H1 (cell line): ENCODE measurements around the gene ANKRD13B. TPM values are rescaled to one million over a fixed set of nuclear protein-coding genes. Genes with fewer than 3 reads are reported as not detected.

Experiments used
- CTCF ChIA-PET: fragments of 300-600 bp; sonication (Branson Sonifier 250); formaldehyde crosslinking; loops from one replicate; lab custom pipeline; 2021; ENCODE audit not compliant: partially characterized antibody; lab: Charles Lee
- POLR2A ChIA-PET: fragments of 300-600 bp; sonication (Branson Sonifier 250); formaldehyde crosslinking; loops from one replicate; lab custom pipeline; 2021; ENCODE audit warnings: inconsistent platforms; ENCODE audit not compliant: partially characterized antibody; lab: Charles Lee
- DNase-seq, 2 experiments: peaks; one replicate each; pipeline versions ENCODE4 v3.0.0 to v3.0.0-alpha.2; 2010 to 2022; ENCODE audit warnings: low spot score in 2 of 2, low read depth in 1 of 2, mixed read lengths in 1 of 2
- FAIRE-seq: peaks from 2 replicates; lab custom pipeline; 2011; peaks lifted over from hg19 to GRCh38; lab: Jason Lieb, UNC
- H2AFZ ChIP-seq: 2 replicates; pipeline ENCODE4 v1.8.1; 2012; ENCODE audit warnings: low read length, inconsistent platforms
- H2AK5ac ChIP-seq: 2 replicates; pipeline ENCODE4 v1.6.1; 2013; ENCODE audit warnings: low read depth, low read length
- H2BK120ac ChIP-seq: replicated peaks from 2 replicates; pipeline ENCODE3; 2013; ENCODE audit warnings: low read depth, low read length, inconsistent platforms
- H2BK12ac ChIP-seq: 2 replicates; pipeline ENCODE4 v1.6.1; 2013; ENCODE audit warnings: low read depth, low read length
- H2BK15ac ChIP-seq: 2 replicates; pipeline ENCODE4 v1.6.1; 2013; ENCODE audit warnings: low read length
- H2BK20ac ChIP-seq: 2 replicates; pipeline ENCODE4 v1.6.1; 2013; ENCODE audit warnings: low read length
- H2BK5ac ChIP-seq: 2 replicates; pipeline ENCODE4 v1.6.1; 2013; ENCODE audit warnings: low read depth, low read length
- H3K14ac ChIP-seq: 2 replicates; pipeline ENCODE4 v1.6.1; 2013; ENCODE audit warnings: inconsistent platforms; ENCODE audit not compliant: insufficient read length
- H3K18ac ChIP-seq: 2 replicates; pipeline ENCODE4 v1.6.1; 2013; ENCODE audit warnings: low read length; ENCODE audit errors: extremely low read depth
- H3K23ac ChIP-seq: 2 replicates; pipeline ENCODE4 v1.6.1; 2013; ENCODE audit warnings: inconsistent platforms; ENCODE audit not compliant: insufficient read length
- H3K23me2 ChIP-seq: 2 replicates; pipeline ENCODE4 v1.6.1; 2013; ENCODE audit warnings: low read depth, low read length
- H3K27ac ChIP-seq: 2 replicates; pipeline ENCODE4 v1.6.1; 2011; ENCODE audit warnings: low read depth, low read length, inconsistent platforms
- H3K27me3 ChIP-seq, 4 experiments: replicated peaks in 1 of 4; 1 replicate in 1 of 4; 2 replicates in 3 of 4; pipeline versions ENCODE4 v1.6.1 to v1.8.1; 2011 to 2013; ENCODE audit warnings: low read length in 3 of 4, mild to moderate bottlenecking in 3 of 4, inconsistent platforms in 2 of 4, mixed read lengths in 2 of 4, moderate library complexity in 1 of 4; ENCODE audit not compliant: control insufficient read depth in 3 of 4, insufficient read depth in 3 of 4; ENCODE audit errors: extremely low read depth in 1 of 4
- H3K36me3 ChIP-seq, 4 experiments: 2 replicates each; pipeline versions ENCODE4 v1.6.1 to v1.8.1; 2011 to 2013; ENCODE audit warnings: mild to moderate bottlenecking in 4 of 4, low read length in 3 of 4, moderate library complexity in 2 of 4, control low read depth in 1 of 4, inconsistent platforms in 1 of 4; ENCODE audit not compliant: insufficient read depth in 4 of 4, control insufficient read depth in 2 of 4
- H3K4ac ChIP-seq: replicated peaks from 2 replicates; pipeline ENCODE3; 2013; ENCODE audit warnings: low read length, low read depth, mixed read lengths, inconsistent platforms; ENCODE audit not compliant: insufficient read length
- H3K4me1 ChIP-seq, 4 experiments: replicated peaks in 1 of 4; 1 replicate in 1 of 4; 2 replicates in 3 of 4; pipeline versions ENCODE4 v1.6.1 to v1.8.1; 2011 to 2013; ENCODE audit warnings: low read length in 3 of 4, inconsistent platforms in 2 of 4, mixed read lengths in 1 of 4; ENCODE audit not compliant: insufficient read depth in 4 of 4, control insufficient read depth in 3 of 4
- H3K4me2 ChIP-seq, 2 experiments: 2 replicates each; pipeline versions ENCODE4 v1.6.1 to v1.8.1; 2011 to 2013; ENCODE audit warnings: low read depth in 2 of 2, low read length in 2 of 2, control low read depth in 1 of 2, inconsistent platforms in 1 of 2, mild to moderate bottlenecking in 1 of 2; ENCODE audit not compliant: insufficient read depth in 1 of 2
- H3K4me3 ChIP-seq, 4 experiments: fragments of 200-600, 300-600 bp in 1 of 4; sonication (generic), shearing (Covaris generic), sonication (Bioruptor Twin) in 1 of 4; 2 replicates each; pipeline versions ENCODE4 v1.5.1 to v1.8.1; 2011 to 2016; ENCODE audit warnings: low read length in 4 of 4, low read depth in 3 of 4, control low read depth in 2 of 4, inconsistent platforms in 2 of 4, mild to moderate bottlenecking in 2 of 4, mixed read lengths in 1 of 4, moderate library complexity in 1 of 4; ENCODE audit not compliant: insufficient read depth in 2 of 4; ENCODE audit errors: extremely low read depth in 1 of 4
- H3K56ac ChIP-seq: replicated peaks from 2 replicates; pipeline ENCODE3; 2013; ENCODE audit warnings: low read depth, mild to moderate bottlenecking, mixed read lengths, low read length, inconsistent platforms; ENCODE audit not compliant: insufficient read length
- H3K79me1 ChIP-seq: 2 replicates; pipeline ENCODE4 v1.6.1; 2013; ENCODE audit warnings: low read depth, low read length, control low read depth
- H3K79me2 ChIP-seq, 2 experiments: 2 replicates each; pipeline versions ENCODE4 v1.6.1 to v1.8.1; 2012 to 2013; ENCODE audit warnings: low read length in 2 of 2, mild to moderate bottlenecking in 2 of 2, inconsistent platforms in 1 of 2; ENCODE audit not compliant: insufficient read depth in 2 of 2, control insufficient read depth in 1 of 2
- H3K9ac ChIP-seq, 4 experiments: replicated peaks in 1 of 4; 1 replicate in 1 of 4; 2 replicates in 3 of 4; pipeline versions ENCODE4 v1.6.1 to v1.8.1; 2011 to 2013; ENCODE audit warnings: low read depth in 3 of 4, low read length in 3 of 4, control low read depth in 2 of 4, mild to moderate bottlenecking in 2 of 4, moderate library complexity in 2 of 4, inconsistent platforms in 1 of 4; ENCODE audit errors: extremely low read depth in 1 of 4
- H3K9me3 ChIP-seq, 2 experiments: 2 replicates each; pipeline versions ENCODE4 v1.6.1 to v1.8.1; 2012 to 2013; ENCODE audit warnings: mild to moderate bottlenecking in 2 of 2, moderate library complexity in 2 of 2, control low read depth in 1 of 2, inconsistent platforms in 1 of 2, low read depth in 1 of 2, low read length in 1 of 2, mixed read lengths in 1 of 2; ENCODE audit not compliant: insufficient read depth in 2 of 2
- H4K20me1 ChIP-seq, 2 experiments: replicated peaks in 1 of 2; 2 replicates each; pipeline versions ENCODE3 to v1.8.1; 2011 to 2013; ENCODE audit warnings: inconsistent platforms in 2 of 2, low read length in 2 of 2, mild to moderate bottlenecking in 1 of 2; ENCODE audit not compliant: insufficient read depth in 2 of 2, control insufficient read depth in 1 of 2
- H4K5ac ChIP-seq: 2 replicates; pipeline ENCODE4 v1.6.1; 2013; ENCODE audit warnings: low read length, low read depth, mixed read lengths, inconsistent platforms; ENCODE audit not compliant: insufficient read length
- H4K8ac ChIP-seq: 2 replicates; pipeline ENCODE4 v1.8.0; 2013; ENCODE audit warnings: mild to moderate bottlenecking, moderate library complexity, low read length, inconsistent platforms; ENCODE audit not compliant: insufficient read depth; ENCODE audit errors: extremely low read depth
- H4K91ac ChIP-seq: replicated peaks from 2 replicates; pipeline ENCODE3; 2013; ENCODE audit warnings: low read length, mixed read lengths, inconsistent platforms; ENCODE audit not compliant: insufficient read length
- NRF1 ChIP-seq: IDR thresholded peaks from 2 replicates; pipeline ENCODE4 v1.6.1; 2011; ENCODE audit warnings: mild to moderate bottlenecking, low read depth, low read length, improper control_type of control experiment
- YY1 ChIP-seq: IDR thresholded peaks from 2 replicates; pipeline ENCODE4 v1.6.1; 2011; ENCODE audit warnings: low read depth, mild to moderate bottlenecking, low read length
- WGBS, 2 experiments: shearing (Covaris generic) in 1 of 2; methylation state at CpG; one replicate each; pipeline versions ENCODE4 v1.1.6 to v1.1.7; 2013 to 2015; ENCODE audit warnings: low lambda C conversion rate in 2 of 2, mixed read lengths in 2 of 2, inconsistent platforms in 1 of 2, low coverage in 1 of 2, missing lambda C conversion rate in 1 of 2; ENCODE audit not compliant: insufficient replicate concordance in 2 of 2, insufficient coverage in 1 of 2, insufficient read length in 1 of 2; ENCODE audit errors: extremely low coverage in 1 of 2, missing lambda C conversion rate in 1 of 2; 5-methylcytosine and 5-hydroxymethylcytosine counted together
- polyA plus RNA-seq, 7 experiments: library from polyadenylated mRNA; depleted of rRNA in 3 of 7; stranded (reverse) in 5 of 7; unstranded in 2 of 7; fragments of >200 nt in 5 of 7; fragments of 200-250 nt in 2 of 7; gene quantifications; 1 replicate in 5 of 7; 2 replicates in 1 of 7; 4 replicates in 1 of 7; pipeline versions ENCODE4 v1.2.1 to v1.2.3, GENCODE V29; 2011 to 2013; ENCODE audit warnings: missing spikeins in 2 of 7, mixed read lengths in 2 of 7
- total RNA-seq: library from RNA; stranded (reverse); fragmentation: NEBNext Ultra II Directional; extraction: Animal tissue kit (Norgen Biotek cat#: 25700); gene quantifications from 2 replicates; pipeline ENCODE4 v1.2.1, GENCODE V29; 2021

Gene ANKRD13B
- total and polyA plus RNA-seq, 2 of the 8 experiments (the other 6 are each of a cell fraction or from before 2014, with no cell fraction given), result 16.4 to 48.5 TPM

GRCh38 chr17:29608986-29609385 is 16.1 kb downstream of the ANKRD13B start:
- no peak overlapping the region for H3K56ac ChIP-seq
- no peak overlapping the region for H2BK20ac ChIP-seq
- H3K4me2 ChIP-seq, result no peak overlapping the region
- H4K5ac ChIP-seq, result no peak overlapping the region
- POLR2A ChIA-PET, result interaction anchor here (0.8 to 1.7 kb wide), 3 partner anchors 8 to 11 kb away, joined by 3 to 8 read pairs (median 3); no protein-coding TSS in a partner anchor
- peaks cover 2% of the 10 kb centered on the region; the same call in 1 of the 2 replicates for H3K79me1 ChIP-seq
- H3K36me3 ChIP-seq, result peaks cover 0 to 7% (median 0%) of the 10 kb centered on the region in 4 experiments; a peak in 1 of 8 replicates
- H3K23me2 ChIP-seq, result no peaks in the 10 kb centered on the region; the same call in 1 of the 2 replicates
- no peak overlapping the region for H3K9ac ChIP-seq
- CTCF ChIA-PET, result interaction anchor here (0.6 to 2.1 kb wide), 9 partner anchors 9 to 239 kb away, joined by 3 to 13 read pairs (median 5); partner anchors contain the start of gene ANKRD13B
- H4K20me1 ChIP-seq, result peaks cover 0 to 5% of the 10 kb centered on the region in 2 experiments
- H3K18ac ChIP-seq, result no peak overlapping the region
- no peak for DNase-seq
- no peak overlapping the region for H2BK15ac ChIP-seq
- no peak overlapping the region for H3K14ac ChIP-seq
- peaks cover 0 to 5% (median 5%) of the 10 kb centered on the region in 4 experiments; a peak in 6 of 7 replicates for H3K4me1 ChIP-seq
- peaks cover 0 to 6% (median 3%) of the 10 kb centered on the region in 4 experiments; a peak in 3 of 7 replicates for H3K27me3 ChIP-seq
- no peak overlapping the region for H4K91ac ChIP-seq
- H2AK5ac ChIP-seq, result no peak overlapping the region
- H3K9me3 ChIP-seq, result peaks cover 0 to 11% of the 10 kb centered on the region in 2 experiments; a peak in 1 of 4 replicates
- H2BK120ac ChIP-seq, result no peak overlapping the region
- no peak overlapping the region for H2AFZ ChIP-seq
- no peak overlapping the region for H2BK12ac ChIP-seq
- H3K79me2 ChIP-seq, result no peaks in the 10 kb centered on the region
- H3K4me3 ChIP-seq, result no peak overlapping the region
- 94% methylated on average over 10 of the region's 15 CpGs; no CpG with 5 or more reads in 1 of the 2 experiments for whole genome bisulfite sequencing, 2 experiments
- H2BK5ac ChIP-seq, result no peak overlapping the region
- FAIRE-seq, result no peak
- no peak overlapping the region for H3K23ac ChIP-seq
- no peak overlapping the region for H3K4ac ChIP-seq
- no peak overlapping the region for H4K8ac ChIP-seq
- no peak overlapping the region for H3K27ac ChIP-seq
- TF ChIP-seq YY1, result no peak
- no peak for TF ChIP-seq NRF1
